GM19452 (cell line): ENCODE data around the gene KIAA0825.

Source experiments
- ATAC-seq: cut with Tn5 transposase; IDR thresholded peaks from one replicate; pipeline ENCODE4 v1.9.1; 2021; ENCODE audit not compliant: unreplicated experiment

KIAA0825 gene

DNA sequence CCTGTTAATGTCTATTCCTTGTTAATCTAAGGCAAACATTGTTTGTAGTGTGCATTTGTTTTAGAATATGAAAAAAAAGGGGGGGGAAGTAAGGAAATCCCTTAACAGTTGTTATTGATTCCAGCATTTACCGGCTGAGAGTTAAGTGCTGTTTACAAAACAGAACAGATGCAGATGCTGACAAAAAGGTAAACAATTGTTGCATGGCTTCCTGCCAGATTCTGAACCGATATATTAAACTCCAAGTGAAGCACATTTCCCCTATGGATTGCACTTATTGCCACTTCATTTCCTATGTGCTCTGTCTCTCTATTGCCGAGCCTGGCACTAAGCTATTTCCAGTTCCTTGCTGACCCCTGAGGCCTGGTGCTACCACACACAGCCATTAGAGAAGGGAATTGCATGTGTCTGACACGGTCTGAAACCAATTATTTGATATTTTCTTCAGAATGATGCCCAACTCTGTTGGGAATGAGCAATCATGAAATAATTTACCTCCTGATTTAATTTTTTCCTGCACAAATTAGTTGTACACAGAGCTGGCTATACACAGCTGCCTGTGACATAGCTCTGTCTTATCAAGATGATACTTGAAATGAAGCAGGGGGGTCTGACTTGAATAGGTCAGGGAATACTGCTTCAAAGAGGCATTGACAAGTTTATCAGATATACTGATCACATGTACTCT lies 109.8 kb downstream of the KIAA0825 start:
- no peak for ATAC-seq

DNA sequence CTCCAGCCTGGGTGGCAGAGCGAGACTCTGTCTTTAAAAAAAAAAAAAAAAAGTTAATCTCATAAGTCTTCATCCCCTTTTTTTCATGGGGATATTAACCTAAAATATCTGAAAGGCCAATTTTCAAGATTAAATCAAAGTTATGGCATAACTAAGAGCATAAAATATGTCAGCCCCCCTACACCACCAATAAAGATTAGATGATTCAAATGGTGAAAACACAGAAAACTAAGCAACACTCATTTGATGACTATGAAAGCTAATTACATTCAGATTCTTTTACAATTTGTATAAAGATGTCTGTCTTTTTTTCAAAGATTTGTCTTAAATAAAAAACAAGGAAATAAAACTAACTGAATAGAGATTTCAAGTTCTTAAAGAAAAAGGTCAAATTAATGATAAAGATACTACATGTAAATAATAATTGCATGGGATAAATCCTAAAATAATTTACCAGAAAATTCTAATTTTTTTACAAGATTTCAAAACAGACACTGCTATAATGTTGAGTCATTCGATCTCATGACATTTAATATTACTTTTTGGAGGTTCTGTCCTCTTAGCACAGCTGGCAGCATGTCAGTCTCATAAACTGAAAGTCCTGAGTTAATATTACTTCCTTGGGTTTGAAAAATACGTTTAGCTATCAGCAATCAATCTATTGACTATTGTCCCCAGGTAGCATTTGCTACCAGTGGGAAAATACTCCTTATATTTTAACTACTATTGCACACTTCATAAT lies 112.9 kb downstream of the KIAA0825 start:
- ATAC-seq, result no peak

DNA sequence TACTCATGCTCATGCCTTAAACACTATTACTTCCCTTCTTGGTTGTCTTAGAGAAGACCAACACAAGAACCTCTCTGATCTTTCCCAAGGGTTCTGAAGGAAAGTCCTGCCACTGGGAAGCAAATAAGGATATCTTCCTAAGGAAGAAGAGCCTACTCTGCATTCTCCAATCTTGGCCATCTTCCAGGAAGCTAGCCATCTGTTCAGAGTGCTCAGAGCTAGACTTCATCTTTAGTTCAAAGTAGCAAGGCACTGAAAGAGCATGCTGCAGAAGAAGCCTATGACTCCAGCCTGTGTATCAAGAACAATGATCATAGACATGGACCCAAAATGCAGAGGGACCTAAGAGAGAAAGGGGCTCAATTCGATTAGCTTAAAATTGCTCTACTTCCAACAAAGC lies 114.7 kb downstream of the KIAA0825 start:
- ATAC-seq, result no peak

DNA sequence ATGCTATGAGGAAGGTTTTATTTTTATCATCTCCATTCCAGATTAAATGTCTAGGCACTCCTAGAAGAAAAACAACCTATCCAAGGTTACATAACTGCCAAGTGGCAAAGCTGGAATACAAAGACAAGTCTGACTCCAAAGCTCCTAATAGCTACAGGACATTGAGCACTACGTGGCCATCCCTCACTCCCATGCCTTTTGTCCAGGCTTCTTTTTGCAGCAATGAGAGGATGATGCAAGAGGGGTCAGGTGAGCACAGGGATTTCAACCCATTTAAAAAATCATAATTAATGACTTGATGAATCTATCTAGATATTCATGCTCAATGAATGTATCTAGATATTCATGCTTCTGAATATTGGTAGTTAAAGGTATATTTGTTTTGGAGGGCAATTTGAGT lies 117.0 kb downstream of the KIAA0825 start:
- no peak for ATAC-seq

DNA sequence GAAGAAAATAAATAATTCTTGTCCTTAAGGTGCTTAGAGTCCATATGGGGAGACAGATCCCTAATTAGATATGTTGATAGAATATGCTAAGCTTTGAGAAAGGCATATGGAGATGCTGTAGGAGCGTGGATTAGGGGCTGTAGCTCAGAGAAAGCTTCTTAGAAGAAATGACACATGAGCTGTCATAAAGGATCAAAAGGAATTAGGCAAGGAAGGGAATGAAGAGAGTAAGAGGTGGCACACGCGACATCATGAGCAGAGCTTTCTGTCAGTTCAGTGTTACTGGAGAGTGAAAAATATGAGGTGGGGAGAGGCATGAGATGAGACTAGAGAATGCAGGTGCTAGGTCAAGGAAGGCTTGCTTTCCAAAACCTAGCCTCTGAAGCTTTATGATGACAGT lies 118.6 kb downstream of the KIAA0825 start:
- no peak for ATAC-seq

DNA sequence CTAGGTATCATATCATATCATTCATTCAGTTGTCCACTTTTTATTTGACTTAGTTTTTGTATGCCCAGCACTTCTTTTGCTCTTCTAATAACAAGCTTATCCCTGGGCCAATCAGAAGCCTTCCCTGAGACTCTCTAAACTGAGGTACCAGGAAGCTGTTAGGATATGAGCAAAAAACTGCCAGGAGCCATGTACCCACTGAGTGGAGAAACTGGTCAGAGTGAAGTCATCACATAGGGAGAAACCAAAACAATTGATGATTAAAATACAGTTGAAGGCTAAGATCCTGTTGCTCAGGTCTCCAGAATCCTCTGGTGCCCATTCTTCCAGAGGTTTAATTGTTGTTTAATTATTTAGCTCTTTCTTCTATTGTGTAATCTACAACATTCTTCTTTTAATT lies 120.2 kb downstream of the KIAA0825 start:
- no peak for ATAC-seq

DNA sequence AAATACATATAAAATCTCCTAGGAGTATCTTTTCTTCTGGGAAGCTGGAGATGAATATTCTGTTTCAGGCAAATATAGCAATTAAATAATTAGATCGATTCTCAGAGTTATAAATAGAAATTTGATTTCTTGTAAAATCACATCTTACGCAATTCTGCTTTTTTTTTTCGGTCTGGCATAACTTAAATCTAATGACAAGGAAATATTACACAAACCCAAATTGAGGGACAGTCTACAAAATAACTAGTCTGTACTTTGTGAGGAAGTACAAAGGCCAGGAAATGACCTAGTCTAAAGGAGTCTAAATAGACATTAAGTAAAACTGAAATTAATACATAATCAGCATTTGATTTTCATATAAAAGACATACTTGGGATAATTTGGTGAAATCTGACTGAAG lies 133.3 kb downstream of the KIAA0825 start:
- ATAC-seq, result no peak

DNA sequence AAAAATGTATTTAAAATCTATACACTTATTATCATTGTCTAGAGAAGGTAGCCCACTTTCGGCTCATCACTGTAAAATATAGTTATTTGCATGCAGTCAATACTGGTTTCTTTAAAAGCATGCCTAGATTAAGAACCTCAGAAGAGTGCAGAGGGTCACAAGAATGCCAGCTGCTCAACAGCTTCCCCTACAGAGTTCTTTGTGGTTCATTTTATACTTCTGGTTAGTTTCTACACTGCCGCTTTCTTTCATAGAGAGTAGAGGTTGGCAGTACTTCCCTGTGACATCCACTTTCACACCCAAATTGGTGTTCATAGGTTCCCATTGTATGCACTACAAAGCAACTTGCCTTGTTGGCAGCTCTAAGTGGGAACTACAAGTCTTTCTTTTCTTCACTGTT lies 137.3 kb downstream of the KIAA0825 start:
- no peak for ATAC-seq

DNA sequence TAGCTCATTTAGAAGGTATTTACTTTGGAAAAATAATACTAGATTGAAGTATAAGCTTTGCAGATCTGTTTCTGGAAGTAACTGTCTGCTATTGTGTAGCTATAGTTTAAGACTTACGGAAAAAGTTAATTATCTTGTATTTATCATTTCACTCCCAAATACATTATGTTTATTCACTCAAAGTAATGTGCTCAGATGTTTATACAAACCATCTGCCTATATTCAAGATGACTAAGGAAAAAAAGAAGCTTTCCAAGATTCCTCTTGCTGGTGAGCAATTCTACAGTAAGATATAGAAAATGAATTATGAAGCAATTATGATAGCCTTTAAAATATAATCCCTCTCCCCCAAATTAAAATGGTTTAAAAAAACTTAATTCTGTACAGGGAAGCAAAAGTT lies 137.9 kb downstream of the KIAA0825 start:
- no peak for ATAC-seq

DNA sequence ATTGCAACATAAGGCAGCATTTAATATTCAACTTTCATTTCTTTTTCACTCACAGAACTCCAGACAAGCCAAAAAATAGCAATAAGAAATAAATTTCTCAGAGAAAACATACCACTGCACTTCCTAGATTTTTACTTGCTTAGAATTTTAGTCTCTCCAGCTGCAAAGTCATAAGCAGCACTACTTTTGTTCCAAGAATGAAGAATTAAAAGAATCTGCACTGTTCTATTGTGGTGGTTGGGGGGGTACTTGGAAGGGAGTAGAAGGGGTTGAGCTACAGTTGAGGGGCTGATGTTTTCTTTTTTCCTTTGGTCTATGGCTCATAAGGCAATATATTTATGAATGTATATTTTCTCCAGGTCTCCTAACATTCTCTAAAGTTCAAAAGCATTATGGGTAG lies 144.5 kb downstream of the KIAA0825 start:
- no peak for ATAC-seq

DNA sequence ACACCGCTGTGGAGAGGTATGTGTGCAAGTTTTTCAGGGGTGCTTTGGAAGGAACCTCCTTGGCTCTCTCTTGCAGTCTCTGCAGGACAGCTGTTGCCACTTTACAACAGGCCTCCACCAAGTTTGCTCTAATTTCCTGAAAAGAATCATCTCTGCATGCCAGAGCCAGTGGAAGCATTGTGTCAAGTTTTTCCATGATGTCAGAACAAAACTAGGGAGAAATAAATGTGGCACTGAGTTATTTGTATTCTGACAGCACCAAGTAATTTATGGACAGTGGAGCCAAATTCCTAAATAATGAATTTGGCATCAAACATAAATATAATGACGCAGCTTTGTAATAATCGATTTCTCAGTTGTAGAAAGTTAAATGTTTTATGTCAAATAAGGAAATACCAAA lies 146.9 kb downstream of the KIAA0825 start:
- no peak for ATAC-seq

DNA sequence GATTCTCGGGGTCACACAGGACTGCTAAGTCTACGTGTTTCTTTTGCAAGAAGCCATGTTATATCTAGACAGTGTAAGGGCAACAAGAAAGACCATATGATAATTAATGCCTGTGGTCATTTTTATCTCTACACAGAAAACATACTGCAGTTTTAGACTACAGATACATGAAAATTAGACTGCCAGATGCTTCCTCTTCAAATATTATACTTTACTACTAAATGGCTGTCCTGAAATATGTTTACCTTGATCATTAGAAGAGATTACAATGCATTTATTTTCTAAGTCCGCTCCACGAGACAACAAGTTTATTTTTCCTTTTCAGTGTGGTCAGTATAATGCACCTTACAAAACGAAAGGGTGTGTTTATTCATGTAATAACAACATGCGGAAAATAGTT lies 147.6 kb downstream of the KIAA0825 start:
- ATAC-seq, result no peak

DNA sequence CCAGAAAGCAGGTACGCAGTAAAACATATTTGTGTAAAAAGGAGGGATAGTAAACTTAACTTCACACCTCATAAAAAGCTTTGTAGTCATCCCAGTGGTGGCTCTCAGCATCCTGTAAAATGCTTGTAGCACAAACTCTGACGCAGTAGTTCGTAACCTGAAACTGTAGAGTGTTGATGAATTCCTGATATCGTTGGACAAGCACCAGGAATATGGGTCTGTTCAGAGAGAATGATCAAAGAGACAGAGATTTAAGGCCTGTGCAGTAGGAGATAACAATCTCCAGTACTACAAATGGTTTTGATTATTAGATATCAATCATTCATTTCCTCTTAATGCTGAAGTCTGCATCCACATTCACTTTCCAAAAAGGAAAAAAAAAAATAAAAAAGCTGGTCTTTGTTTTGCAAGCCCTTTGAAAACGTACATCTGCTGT lies 148.5 kb downstream of the KIAA0825 start:
- ATAC-seq, result no peak

DNA sequence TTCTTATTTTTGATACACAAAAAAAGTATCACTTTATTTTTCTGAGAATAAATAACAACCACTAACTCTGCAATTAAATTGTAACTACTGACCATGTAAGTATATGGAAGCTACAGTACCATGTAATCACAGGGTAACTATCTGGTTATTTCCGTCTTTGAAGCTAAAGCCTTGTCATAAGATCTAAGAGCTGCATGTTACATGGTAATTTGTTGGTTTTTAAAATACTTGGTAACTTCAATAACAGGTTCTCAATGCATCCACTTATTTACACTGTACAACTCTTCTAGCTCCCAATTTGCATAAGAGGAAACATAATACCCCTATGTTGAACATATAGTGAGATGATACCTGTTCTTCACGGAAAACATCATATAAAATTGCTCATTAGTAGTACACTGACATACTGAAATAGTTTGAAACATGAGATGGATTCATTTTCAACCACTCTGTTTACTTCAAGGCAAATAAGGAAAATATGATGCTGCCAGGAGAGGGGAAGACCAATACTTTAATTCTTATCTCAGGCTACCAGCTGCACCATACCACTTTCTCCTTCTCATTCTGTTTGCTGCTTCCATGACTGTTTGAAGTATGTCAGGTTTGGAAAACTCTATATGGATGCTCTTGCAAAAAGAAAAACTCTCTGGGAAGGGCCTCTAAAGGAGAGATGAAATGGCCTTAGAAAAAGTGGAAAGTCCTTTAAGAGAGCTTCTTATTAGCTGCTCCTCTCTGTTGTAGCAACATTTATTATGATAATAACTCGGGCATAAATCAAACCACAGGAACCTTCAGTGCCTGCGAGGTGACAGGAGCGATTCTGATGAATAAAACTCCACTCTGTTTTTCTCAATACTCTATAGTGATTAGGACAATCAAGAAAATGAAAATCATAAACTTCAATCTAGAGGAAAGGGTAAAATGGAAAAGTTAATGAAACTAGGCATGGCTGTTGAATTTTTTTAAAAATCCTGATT lies 150.2 kb downstream of the KIAA0825 start:
- ATAC-seq, result no peak

DNA sequence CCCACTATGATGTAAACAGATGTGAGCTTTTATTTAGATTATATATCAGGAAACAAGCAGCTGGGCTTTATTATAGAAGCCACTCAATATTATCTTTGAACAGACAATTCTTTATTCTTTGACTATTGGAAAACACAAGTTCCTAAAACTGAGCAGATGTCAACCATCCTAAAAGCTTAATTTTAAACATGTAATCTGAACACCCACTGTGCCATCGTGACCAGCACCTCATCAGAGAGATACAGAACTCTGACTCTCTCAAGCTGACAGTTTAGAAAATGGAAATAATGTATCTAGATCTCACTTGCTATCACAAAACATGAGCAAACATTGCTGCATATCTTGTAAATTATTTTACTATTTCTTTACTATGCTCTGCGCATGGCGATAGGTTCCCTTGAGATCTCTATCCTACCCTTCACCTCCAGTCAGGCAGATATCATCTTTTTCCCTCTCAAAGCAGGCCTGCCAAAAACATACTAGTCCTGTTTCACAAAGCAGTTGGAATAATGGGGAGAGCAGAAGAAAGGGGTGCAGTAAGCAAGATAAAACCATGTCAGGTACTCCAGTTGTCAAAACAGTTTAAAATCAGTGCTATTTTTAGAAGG lies 151.0 kb downstream of the KIAA0825 start:
- no peak for ATAC-seq

DNA sequence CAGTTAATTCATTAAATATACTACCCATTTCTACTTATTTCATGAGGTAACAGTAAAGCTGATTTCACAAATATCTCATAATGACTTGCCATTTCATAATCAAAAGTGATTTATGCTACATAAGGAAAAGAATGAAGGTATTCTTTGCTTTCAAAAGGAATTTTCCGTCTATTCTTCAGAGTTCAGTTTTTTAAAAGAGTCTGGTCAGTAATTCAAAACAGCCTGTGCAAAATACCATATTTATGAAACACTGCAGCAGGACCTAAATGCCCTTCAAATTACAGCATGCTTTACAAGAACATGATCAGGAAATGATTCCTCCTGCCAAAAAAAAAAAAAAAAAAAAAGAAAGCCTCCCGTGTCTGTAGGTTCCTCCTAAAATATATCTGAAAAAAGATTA lies 154.7 kb downstream of the KIAA0825 start:
- no peak for ATAC-seq

DNA sequence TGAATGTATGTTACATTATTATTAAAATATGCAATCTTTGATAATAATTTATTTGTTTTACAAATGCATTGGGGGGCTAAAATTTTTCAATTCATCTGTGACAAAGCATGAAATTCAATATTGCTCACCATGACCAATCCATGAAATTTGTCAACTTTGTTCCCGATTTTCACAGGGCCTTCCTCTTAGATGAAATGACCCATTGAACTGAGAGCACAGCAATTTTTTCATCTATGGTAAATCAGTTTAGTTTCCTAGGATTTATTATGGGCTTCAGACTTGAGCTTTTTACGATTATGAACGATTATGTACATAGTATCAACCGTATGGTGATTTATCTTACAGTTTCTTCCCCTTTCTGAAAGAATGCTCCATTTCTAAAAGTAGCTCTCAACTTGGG lies 157.3 kb downstream of the KIAA0825 start:
- ATAC-seq, result no peak

DNA sequence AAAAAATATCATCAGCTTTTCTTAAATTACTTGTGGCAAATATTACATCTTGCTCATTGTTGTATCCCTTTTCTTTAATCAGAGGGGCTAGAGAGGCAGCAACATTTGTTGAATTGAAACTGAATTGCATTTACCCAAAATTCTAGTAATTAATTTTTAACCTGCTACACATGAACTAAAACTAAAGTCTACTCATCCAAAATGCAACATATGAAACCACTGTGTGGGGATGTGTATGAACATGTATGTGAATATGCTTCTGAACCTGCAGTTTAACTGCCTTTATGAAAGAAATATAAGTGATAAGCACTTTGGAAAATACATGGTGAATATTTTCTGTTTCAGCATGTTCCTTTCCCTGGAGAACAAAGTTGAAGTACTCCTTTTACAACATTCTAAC lies 158.5 kb downstream of the KIAA0825 start:
- ATAC-seq, result no peak

DNA sequence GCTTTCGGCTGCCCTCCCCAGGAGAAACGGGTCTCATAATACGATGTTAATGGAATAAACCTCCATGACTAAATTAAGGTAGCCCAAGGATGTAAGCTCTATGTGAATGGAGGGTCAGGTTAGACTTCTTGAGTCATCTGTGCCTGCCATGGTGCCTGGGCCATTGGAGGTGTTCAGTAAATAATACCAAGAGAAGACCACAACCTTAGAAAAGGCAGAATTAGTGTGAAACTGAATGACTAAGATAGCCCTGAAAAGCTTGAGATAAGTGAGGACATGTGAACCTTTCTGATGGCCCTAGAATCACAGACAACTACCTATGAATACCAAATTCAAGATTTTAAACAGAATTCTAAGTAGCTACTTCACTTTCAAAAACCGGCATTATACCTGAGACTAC lies 160.6 kb downstream of the KIAA0825 start:
- ATAC-seq, result no peak

DNA sequence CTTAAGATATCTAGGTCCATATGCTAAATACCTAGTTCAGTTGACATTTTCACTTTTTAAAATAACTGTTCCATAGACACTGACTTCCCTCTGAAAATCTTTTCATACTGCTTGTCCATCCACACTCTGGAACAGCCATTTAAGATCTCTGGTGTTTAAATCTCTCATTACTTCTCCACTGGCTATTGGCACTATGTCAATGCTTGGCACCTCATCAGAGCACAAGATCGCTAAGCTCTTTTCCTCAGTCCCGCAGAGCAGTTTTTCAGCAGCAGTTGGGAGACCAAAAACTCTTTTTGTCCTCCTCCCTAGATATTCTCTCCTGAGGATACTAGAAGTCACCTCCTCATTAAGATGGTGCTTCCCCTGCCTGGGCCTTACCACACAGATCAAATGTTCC lies 172.7 kb downstream of the KIAA0825 start:
- ATAC-seq, result no peak

DNA sequence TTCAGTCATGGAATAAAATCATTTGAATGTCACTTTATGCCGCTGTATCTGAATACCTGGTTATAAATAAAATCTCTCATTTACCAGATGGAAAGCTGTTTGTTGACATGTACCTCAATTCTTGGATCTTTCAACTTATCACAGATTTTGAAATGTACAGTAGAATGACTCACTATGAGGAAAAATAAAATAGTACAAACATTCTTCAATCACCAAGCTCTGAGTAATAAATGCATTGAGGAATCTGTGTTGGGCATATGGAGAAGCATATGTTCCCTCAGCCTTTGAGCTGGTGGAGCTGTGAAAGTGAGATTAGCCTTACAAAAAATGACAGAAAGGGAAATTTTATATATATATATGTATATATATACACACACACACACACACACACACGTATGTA lies 175.4 kb downstream of the KIAA0825 start:
- ATAC-seq, result no peak
